HG03521 (cell line): ENCODE measurements around the gene AKAP4.

Source experiments
- ATAC-seq: cut with Tn5 transposase; IDR thresholded peaks from one replicate; pipeline ENCODE4 v1.9.1; 2021; ENCODE audit warnings: mild to moderate bottlenecking, moderate library complexity; ENCODE audit not compliant: unreplicated experiment

Gene AKAP4

GRCh38 chrX:50200907-50201306 is at the start of gene AKAP4:
AKAP4 (minus strand) TSS chrX:50201007; CDS start chrX:50200889, 118 bp downstream.
- no peak for ATAC-seq

- ATAC-seq: no peak
Measured at GRCh38 chrX:50211510-50211909, 10.7 kb upstream of the AKAP4 start.

- ATAC-seq: no peak
Measured at GRCh38 chrX:50206753-50207152, 5.9 kb upstream of the AKAP4 start.

DNA sequence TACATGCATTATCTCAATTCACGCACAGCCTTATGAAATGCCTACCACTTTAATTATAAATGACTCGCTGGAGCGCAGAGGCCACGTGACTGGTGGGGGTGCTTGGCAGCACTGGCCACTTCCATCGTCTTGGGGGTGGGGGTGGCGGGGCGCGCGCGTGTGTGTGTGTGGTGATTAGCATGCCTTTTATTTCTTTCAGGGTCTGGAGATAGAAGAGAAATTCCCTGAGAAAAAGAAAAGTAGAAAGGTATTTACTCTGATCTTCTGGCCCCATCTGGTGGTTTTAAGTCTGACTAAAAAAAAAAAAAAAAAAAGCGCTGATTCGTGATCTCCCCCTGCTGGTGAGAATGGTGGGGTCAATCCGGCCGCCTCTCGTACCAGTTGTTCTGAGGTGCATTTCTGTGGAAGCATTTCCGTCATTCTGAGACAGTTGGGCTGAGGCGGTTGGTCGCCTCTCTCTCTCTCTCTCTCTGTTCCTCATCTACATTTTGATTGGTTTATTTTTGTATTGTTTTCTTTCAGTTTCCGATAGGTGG is 3.6 kb upstream of the AKAP4 start, which contains the start of gene CCNB3:
CCNB3 (plus strand) TSS at position 402 of the 536 bp plus-strand sequence. CDS start 80,399 bp downstream, outside the sequence.
- ATAC-seq: peak; percentile 99

DNA sequence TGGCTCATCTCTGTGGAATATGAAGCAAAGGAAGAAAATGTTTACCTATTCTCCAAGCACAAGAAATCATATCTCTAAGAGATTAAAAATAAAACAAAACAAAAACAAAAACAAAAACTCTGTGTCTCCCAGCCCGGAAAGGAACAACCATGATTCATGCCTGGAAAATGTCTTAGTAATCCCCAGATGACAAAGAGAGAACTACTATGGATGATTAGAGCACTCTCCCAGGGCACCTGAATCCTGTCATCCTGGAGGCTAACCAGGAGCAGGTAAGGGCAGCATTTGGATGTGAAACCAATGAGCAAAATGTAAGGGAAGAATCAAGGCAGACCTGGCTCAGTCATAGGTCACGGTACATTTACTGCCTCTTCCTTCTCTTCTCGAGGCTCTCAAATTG is 1.7 kb upstream of the AKAP4 start:
- no peak for ATAC-seq

DNA sequence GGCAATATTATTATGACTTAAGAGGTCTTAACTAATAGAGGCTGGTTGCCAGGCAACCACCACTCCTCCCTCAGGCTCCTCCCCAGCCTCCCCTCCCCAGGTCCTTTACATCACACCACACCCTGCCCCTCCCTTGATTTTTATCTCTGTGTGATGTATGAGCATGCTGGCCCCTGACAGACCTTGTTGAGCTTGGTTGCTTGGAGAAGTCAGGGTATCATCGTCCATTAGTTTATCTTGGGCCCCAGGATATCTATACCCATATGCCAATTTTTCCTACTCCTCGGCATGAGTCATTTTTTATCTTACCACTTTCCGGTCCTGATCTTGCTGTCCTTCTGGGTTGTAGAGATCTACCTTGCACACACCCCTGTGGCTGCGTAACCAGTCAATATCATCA is 2.5 kb downstream of the AKAP4 start:
- no peak for ATAC-seq

DNA sequence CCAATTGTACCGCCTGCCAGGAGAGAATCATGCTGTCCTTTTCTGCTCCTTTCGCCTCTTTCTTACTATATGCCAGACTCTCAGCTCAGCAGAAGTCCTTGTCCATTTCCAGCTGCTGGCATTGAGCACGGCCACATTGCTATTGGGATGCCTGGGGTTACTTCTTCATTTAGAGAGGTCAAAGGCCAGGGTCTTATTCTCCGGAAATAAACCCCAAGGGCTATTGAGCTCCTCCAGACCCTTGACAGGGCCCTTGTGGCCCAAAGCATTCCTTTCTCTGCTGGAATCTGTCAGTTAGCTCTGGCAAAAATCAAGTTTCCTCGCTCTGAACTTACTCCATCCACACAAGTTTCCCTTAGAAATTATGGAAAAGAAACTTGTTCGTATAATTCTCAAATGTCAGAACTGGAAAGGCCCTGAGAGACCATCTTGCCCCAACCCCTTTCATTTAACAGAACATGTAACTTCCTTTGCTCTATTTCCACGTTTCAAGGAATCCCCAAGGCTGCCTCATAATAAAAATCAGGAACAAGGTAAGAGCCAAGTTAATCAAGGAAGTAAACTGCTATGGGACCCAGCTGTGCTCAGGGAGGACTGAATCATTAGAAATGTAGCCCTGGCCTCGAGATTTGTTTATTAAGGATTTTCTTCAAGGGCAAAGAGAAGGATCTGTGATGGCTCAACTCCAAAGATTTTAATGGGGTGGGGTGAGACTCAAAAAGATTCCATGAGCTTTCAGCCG is 11.8 kb downstream of the AKAP4 start:
- ATAC-seq: no peak

DNA sequence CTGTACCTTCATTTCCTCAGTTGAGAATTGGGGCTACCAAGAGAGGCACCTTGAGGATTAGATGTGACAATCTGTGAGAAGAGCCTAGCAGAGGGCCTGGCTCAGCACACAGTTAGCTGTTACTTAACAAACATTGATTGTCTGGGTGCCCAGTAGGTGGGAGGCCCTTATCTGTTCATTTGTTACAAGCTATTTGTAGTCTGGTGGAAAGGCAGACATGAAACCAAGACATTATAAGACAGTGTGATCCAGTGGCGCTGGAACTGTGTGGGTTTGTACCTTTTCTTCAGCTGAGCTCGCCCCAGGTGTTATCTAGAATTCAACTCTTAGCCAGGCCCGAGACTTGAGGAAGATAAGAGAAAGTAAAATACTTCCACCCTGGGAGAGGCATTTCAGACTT is 16.9 kb downstream of the AKAP4 start:
- ATAC-seq: no peak

DNA sequence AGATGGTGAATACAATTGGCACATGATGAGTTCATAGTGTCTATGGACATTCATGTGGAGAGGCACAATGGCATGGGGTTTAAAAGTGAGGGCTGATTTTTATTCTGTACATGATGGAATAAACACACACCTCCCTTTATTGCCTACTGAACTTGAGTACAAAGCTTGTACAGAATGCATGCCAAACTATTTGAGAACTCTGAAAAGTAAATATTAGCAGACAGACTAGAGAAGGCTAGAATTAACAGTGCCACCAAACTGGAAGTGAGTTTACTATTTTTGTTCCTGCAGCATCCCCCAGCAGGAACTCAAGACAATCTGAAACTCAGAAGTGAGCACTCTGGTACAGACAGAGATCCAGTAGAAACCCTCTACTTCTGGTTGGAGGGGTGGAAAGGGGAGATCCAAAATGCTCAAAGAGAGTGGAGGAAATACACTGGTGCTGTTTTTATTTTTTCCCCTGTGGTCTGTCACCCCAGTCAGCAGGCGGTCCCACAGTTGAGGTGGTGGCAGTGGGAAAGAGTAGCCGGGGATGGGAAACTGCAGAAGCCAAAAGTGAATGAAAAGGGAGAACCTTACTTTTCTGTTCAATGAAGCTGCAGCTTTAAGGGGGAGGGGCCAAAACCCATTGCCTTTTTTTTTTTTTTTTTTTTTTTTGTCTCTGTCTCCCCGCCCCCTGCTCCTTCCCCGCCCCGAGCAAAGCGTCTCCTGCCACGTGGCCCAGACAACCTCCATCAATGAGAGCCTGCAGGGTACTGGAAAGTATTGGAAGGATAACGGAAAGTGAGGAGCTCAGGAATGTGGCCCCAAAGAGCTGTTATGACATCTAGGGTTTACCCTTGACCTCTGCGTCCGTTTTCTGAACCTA is 20.5 kb downstream of the AKAP4 start:
- no peak for ATAC-seq

DNA sequence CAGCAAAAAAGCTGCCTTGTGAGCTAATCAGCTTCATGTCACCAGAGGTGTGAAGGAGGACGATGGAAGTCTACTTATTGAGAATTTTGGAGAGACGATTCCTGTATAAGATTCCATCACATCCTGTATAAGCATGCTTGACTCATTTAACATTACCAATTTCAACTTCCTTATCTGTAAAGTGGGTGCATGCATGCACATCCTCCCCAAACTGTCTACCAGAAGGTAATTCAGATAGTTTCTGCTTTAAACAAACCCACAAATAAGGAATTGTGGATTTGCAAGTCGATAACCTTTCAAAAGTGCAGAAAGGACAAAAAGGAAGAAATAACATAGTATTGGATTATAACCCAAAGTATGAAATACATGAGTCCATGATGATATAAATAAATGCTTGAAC is 31.1 kb downstream of the AKAP4 start:
- no peak for ATAC-seq

GRCh38 chrX:50168241-50168687 is 32.5 kb downstream of the AKAP4 start:
- ATAC-seq: no peak

DNA sequence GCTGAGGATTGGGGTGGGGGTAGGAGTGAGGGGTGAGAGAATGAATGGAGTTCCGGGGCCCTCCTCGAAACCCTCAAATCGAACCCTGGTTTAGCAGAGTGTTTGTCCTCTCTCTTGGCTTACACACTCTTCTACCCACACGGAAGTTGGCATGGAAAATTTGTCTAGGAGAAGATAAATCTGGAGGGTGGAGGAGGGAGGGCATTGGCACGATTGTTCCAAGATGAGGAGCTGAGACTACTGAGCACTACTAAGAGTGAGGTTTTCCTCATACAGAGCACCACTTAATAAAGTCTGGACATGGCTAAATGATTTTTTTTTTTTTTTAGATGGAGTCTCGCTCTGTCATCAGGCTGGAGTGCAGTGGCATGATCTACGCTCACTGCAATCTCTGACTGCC is 33.4 kb downstream of the AKAP4 start:
- ATAC-seq: no peak

- no peak for ATAC-seq
Measured at GRCh38 chrX:50165727-50166126, 35.1 kb downstream of the AKAP4 start.

- ATAC-seq: no peak
Measured at GRCh38 chrX:50161127-50161526, 39.7 kb downstream of the AKAP4 start.

DNA sequence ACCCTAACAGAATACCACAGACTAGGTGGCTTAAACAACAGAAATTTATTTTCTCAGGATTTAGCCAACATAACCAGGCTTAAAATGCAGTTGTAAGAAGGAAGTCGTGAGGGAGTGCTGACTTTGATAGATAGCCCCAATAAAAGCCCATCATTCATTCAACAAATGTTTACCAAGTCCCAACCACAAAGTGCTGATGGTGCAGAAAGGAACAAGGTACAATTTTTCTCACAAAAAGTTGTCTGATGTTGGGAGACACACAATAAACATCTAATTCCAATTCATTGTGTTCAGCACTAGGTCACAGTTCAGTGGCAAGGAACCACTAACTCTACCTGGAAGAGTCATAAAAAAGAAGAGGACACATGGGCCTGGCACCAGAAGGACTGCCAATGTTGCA is 42.2 kb downstream of the AKAP4 start:
- no peak for ATAC-seq

GRCh38 chrX:50157545-50158135 is 43.2 kb downstream of the AKAP4 start:
- ATAC-seq: no peak

- no peak for ATAC-seq
Measured at GRCh38 chrX:50154429-50154828, 46.4 kb downstream of the AKAP4 start.

DNA sequence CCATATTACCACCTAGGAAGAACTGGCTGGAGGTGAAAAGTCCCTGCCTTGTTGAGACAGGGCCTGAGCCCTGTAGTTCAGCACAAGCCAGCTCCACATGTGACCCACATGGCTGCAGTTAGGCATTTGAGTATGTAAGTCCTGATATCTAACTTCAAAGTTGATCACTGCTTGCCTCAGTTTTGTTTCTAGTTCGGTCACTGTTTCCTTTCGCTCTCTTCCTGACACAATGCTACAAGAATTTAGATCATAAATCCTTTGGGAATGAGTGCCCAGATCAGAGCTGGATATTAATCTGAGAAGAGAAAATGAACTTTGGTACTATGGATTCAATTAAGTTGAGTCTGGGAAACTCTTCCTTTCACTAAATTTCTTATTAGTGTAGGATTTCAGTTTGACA is 48.4 kb downstream of the AKAP4 start:
- no peak for ATAC-seq

DNA sequence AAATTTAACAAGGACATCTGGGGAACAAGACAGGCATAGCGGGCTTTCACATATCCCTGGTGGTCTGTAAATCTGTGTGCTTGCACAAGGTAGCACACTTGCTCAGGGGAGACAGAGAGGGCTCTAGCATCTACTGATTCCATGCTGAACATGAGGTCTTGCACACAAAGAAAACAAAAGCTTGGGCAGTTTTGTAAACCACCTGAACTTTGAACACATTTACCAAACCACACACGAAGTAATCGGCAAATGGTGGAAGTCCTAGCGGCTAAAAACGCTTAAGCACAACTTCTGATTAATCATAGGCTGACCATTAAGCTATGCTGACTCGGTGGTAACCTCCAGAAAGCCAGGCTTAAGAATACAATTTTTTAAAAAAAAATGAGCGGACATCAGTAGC is 52.8 kb downstream of the AKAP4 start:
- ATAC-seq: no peak
